UCSD-AML1 (cell line): ENCODE data around the gene RALGPS2.
"Not testable (repeated sequence)": the region's sequence is repeated elsewhere in the genome, so short reads cannot be mapped to it uniquely, and the experiment has no call there.

Experiments
- DNase-seq: peaks from one replicate; lab custom pipeline; 2025; ENCODE audit not compliant: unreplicated experiment; lab: John Stamatoyannopoulos, UW

Gene RALGPS2

GRCh38 chr1:178724376-178724727, 692 bp upstream of the RALGPS2 start:
- DNase-seq = no peak

GRCh38 chr1:178725466-178726086, 532 bp downstream of the RALGPS2 start:
- no peak for DNase-seq

GRCh38 chr1:178726087-178726517, 1.1 kb downstream of the RALGPS2 start:
- peak; percentile 11 for DNase-seq

- no peak for DNase-seq
Measured at GRCh38 chr1:178726545-178726944, 1.5 kb downstream of the RALGPS2 start.

- DNase-seq = no peak
Measured at GRCh38 chr1:178727014-178727895, 2.2 kb downstream of the RALGPS2 start.

GRCh38 chr1:178733972-178734371, 8.9 kb downstream of the RALGPS2 start:
- DNase-seq = no peak

GRCh38 chr1:178738780-178739179, 13.7 kb downstream of the RALGPS2 start:
- no peak for DNase-seq

- no peak for DNase-seq
Measured at GRCh38 chr1:178739285-178740045, 14.4 kb downstream of the RALGPS2 start.

- DNase-seq = no peak
Measured at GRCh38 chr1:178740491-178740890, 15.4 kb downstream of the RALGPS2 start.

GRCh38 chr1:178740924-178741323, 15.9 kb downstream of the RALGPS2 start:
- DNase-seq = no peak

- no peak for DNase-seq
Measured at GRCh38 chr1:178743801-178744200, 18.8 kb downstream of the RALGPS2 start.

GRCh38 chr1:178745260-178745659, 20.2 kb downstream of the RALGPS2 start:
- DNase-seq = no peak

- no peak for DNase-seq
Measured at GRCh38 chr1:178746345-178746744, 21.3 kb downstream of the RALGPS2 start.

GRCh38 chr1:178747361-178747760, 22.3 kb downstream of the RALGPS2 start:
- DNase-seq = not testable (repeated sequence)

GRCh38 chr1:178749581-178750166, 24.6 kb downstream of the RALGPS2 start:
- no peak for DNase-seq

- no peak for DNase-seq
Measured at GRCh38 chr1:178751046-178751445, 26.0 kb downstream of the RALGPS2 start.

GRCh38 chr1:178752891-178753290, 27.8 kb downstream of the RALGPS2 start:
- no peak for DNase-seq

- DNase-seq = not testable (repeated sequence)
Measured at GRCh38 chr1:178754655-178755256, 29.7 kb downstream of the RALGPS2 start.

GRCh38 chr1:178768423-178768822, 43.4 kb downstream of the RALGPS2 start:
- peak; percentile 13 for DNase-seq

- DNase-seq = no peak
Measured at GRCh38 chr1:178772952-178773351, 47.9 kb downstream of the RALGPS2 start.

GRCh38 chr1:178774263-178774662, 49.2 kb downstream of the RALGPS2 start:
- DNase-seq = no peak
